CD4-positive, alpha-beta T cell treated with Interleukin-15 for 1 hour (primary cell): ENCODE measurements around the gene RPL6.
"Not testable (repeated sequence)": the region's sequence is repeated elsewhere in the genome, so short reads cannot be mapped to it uniquely, and the experiment has no call there.

ENCODE experiments used
- DNase-seq: peaks from one replicate; pipeline ENCODE4 v3.0.0-alpha.2; 2020

The RPL6 gene

DNA sequence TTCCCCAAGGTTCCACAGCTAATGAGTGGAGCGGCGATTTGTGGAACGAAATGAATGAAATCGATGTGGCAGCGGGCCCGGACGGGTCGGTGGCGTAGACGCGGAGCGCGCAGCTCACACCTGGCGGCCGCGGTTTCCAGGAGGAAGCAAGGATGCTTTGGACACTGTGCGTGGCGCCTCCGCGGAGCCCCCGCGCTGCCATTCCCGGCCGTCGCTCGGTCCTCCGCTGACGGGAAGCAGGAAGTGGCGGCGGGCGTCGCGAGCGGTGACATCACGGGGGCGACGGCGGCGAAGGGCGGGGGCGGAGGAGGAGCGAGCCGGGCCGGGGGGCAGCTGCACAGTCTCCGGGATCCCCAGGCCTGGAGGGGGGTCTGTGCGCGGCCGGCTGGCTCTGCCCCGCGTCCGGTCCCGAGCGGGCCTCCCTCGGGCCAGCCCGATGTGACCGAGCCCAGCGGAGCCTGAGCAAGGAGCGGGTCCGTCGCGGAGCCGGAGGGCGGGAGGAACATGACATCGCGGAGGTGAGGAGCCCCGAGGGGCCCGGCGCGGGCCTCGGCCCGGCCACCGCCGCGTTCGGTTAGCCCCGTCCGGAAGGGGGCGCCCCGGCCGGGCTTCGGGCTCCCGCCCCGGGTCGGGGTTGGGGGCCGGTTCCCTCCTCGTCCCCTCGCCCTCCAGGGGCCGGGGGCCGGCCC, 9.3 kb upstream of the RPL6 start, which contains the start of gene PTPN11:
Gene PTPN11, plus strand, starts transcription at position 340 of the 689 bp plus-strand sequence. Its CDS starts 165 bp downstream, at position 505.
- DNase-seq, result peak; percentile 86

DNA sequence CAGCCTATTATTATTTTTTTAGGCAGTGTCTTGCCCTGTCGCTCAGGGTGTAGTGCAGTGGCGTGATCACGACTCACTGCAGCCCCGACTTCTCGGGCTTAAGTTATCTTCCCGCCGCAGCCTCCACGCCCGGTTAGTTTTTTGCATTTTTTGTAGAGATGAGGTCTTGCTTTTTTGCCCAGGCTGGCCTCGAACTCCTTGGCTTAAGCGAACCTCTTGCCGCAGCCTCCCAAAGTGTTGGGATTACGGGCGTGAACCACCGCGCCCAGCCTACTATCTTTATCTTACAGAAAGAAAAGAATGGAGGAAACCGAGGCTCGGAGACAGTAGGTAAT, 8.8 kb upstream of the RPL6 start:
- DNase-seq, result no peak

DNA sequence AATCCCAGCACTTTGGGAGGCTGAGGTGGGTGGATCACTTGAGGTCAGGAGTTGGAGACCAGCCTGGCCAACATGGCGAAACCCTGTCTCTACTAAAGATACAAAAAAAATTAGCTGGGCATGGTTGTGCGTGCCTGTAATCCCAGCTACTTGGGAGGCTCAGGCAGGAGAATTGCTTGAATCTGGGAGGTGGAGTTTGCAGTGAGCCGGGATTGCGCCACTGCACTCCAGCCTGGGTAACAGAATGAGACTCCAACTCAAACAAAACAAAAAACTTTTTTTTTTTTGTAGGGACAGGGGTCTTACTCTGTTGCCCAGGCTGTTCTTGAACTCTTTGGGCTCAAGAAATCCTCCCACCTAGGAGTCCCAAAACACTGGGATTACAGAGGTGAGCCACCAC, 6.1 kb upstream of the RPL6 start:
- DNase-seq, result not testable (repeated sequence)

DNA sequence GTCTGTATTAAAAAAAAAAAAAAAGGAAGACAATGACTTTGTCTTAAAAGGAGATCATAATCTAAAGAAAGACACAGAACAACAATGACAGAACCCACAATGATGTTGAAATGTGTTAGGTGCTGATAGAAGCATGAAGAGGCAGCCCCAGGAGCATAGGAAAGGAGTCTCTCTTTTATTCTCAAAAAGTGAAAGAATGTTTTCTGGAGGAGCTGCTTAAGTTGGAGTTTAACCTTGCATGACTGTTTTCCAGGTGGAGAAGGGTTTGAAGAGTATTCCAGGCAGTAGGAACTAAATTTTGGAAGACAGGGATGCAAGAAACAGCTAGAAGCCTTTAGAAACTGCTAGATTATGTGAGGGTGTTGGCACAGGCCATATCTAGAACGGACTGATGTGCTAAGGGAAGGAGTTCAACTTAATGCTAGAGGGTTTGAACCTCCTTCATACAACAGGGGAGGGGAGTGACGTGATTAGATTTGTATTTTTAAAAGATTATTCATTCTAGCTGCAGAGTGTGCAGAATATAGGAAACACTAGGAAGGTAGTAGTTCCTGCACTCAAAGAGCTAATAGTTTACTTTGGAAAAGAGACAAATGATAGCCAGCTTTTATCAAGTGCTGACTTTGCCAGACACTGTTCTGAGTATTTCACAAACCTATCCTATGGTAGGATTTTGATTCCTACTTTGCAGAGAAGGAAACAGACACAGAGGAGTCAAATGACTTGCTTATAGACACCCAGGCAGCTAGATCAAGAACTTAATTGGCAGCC, 4.6 kb upstream of the RPL6 start:
- DNase-seq, result no peak

DNA sequence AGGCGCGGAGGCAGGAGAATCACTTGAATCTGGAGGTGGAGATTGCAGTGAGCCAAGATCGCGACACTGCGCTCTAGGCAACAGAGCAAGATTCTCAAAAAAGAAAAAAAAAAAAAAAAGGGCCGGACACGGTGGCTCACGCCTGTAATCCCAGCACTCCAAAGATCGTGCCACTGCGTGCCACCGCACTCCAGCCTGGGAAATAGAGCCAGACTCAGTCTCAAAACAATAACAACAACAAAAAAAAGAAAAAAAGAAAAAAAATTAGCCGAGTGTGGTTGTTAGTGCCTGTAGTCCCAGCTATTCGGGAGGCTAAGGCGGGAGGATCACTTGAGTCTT, 470 bp upstream of the RPL6 start:
- no peak for DNase-seq

DNA sequence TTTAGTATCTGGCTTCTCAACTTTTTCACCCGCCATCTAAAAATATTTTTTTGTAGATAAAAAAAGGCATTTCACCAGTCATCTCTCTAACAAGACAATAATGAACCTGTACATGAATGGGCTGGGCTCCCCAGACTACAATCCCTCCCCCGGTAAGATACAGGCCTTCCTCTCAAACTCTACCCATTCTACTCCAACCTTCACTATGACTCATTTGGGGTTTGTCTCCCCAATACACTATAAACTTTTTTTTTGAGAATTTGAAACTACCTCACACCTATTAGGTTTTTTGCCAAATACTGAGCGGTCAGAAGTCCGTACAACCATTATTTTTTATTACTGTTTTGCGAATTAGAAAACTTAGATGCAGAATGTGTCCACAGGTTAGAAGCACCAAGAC, 784 bp downstream of the RPL6 start:
- DNase-seq, result peak; percentile 20

DNA sequence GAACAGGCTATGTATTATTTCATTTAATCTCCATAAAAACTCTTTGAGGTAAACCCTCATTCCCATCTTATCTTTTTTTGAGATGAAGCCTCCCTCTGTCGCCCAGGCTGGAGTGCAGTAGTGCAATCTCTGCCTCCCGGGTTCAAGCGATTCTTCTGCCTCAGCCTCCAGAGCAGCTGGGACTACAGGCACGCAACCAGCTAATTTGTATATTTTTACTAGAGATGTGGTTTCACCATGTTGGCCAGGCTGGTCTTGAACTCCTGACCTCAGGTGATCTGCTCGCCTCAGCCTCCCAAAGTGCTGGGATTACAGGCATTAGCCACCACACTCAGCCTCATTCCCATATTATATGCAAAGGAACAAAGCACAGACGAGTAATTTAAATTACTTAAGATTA, 1.7 kb downstream of the RPL6 start:
- not testable (repeated sequence) for DNase-seq

DNA sequence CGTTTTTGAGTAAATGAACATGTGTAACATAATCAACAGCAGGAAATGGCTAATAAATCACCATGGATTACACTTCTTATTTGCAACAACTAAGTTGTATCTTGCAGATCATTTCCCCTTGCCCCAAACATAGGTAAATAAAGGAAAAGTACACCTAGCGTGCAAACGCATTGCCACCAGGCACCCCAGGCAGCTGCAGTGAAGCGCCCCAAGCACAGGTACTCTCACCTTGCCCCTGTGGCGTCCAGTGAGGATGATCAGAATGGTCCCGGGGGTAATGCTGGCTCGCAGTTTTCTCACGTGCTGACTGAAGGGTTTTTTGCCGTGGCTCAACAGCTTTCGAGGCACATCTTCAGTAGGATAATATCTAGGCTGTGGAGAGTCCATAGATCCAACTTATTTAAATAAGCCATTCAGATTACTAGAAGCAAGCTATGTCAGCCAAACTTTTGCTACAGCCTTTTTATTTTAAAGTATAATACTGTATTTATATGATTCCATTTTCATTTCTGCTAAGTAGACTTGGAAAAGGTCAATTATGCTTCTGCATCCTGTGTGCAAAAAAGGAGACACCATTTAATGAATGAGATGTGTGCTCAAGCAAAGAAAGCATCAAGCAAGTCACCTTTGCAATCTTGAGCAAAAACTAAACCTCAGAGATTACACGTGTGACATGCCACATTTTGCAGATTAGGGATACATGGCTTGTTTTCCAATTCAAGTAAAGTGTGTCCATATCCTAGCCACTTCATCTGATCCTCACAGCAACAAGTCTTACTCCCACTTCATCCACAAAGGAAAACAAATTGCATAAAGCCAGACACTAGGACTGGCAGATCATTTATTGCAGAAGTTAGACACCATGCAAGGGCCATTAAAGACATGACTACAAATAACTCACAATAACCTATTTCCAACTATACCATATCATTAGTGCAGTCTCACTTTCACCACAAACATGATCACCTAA, 2.6 kb downstream of the RPL6 start:
- DNase-seq, result no peak

DNA sequence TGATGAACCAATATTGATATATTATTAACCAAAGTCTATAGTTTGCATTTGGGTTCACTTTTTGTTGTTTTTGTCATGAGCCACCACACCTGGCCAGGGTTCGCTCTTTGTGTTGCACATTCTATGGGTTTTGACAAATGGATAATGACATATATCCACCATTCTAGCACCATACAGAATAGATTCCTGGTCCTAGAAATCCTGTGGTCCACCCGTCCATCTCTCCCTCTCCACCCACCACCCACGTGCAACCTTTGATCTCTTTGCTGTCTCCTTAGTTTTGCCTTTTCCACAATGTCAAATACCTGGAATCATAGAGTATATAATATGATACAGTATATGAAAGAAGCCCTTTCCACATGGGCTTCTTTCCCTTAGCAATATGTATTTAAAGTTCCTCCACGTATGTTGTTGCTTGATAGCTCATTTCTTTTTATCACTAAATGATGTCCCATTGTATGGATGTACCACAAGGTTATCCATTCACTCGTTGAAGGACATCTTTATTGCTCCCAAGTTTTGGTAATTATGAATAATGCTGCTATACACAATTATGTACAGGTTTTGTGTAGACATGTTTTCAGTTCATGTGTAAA, 7.4 kb downstream of the RPL6 start:
- DNase-seq, result no peak

DNA sequence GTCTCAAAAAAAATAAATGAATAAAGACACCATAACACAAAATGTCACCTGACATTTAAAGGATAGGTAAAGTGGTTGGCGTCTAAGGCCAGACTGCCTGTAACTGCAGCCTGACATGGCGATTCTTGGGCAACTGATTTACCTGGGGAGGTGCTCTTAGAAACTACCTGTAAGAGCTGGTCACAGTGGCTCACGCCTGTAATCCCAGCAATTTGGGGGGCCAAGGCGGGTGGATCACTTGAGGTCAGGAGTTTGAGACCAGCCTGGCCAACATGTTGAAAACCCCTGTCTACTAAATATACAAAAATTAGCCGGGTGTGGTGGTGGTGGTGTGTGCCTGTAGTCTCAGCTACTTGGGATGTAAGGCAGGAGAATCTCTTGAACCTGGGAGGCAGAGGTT, 8.4 kb downstream of the RPL6 start:
- no peak for DNase-seq

DNA sequence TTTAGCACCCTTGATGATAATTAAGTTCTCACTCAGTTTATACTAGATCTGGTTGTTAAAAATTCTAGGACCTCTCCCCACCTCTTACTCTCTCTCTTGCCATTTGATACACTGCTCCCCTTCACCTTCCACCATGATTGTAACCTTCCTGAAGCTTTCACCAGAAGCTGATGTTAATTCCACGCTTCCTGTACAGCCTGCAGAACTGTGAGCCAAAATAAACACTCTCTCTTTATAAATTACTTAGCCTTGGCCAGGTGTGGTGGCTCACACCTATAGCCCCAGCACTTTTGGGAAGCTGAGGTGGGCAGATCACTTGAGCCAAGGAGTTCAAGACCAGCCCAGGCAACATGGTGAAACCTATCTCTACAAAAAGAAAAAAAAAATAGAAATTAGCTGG, 16.1 kb downstream of the RPL6 start:
- no peak for DNase-seq

DNA sequence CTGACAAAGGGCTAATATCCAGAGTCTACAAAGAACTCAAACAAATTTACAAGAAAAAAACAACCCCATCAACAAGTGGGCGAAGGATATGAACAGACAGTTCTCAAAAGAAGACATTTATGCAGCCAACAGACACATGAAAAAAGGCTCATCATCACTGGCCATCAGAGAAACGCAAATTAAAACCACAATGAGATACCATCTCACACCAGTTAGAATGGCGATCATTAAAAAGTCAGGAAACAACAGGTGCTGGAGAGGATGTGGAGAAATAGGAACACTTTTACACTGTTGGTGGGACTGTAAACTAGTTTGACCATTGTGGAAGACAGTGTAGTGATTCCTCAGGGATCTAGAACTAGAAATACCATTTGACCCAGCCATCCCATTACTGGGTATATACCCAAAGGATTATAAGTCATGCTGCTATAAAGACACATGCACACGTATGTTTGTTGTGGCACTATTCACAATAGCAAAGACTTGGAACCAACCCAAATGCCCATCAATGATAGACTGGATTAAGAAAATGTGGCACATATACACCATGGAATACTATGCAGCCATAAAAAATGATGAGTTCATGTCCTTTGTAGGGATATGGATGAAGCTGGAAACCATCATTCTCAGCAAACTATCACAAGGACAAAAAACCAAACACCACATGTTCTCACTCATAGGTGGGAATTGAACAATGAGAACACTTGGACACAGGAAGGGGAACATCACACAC, 19.3 kb downstream of the RPL6 start:
- DNase-seq, result not testable (repeated sequence)

DNA sequence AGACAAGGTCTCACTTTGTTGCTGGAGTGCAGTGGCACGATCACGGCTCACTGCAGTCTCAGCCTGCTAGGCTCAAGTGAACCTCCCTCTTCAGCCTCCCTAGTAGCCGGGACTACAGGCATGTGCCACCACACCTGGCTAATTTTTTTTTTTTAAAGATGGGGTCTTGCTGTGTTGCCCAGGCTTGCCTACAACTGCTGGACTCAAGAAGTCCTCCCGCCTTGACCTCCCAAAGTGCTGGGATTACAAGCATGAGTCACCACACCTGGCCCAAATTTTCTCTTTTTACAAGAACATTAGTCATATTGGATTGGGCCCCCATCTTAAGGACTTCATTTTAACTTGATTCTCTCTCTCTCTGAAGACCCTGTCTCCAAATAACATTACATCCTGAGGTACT, 20.2 kb downstream of the RPL6 start:
- no peak for DNase-seq

DNA sequence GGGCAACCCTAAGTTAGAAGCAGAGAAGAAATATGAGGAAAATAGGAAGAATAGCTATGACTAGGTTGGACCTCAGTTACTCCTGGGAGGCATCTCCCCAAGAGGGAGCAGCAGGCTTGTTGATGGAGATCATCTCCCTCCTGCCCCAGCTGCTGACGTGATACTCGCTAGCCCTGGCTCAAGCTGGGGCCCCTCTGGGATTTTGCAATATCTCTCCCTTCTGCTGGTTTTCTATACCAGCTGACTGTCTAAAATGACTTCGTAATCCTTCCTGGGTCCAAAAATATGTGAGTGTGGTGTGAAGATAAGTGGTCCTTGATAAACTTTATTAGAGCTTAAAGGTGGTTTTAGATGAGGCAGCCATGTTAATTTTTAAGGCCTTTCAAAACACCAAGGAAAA, 22.7 kb downstream of the RPL6 start:
- no peak for DNase-seq

DNA sequence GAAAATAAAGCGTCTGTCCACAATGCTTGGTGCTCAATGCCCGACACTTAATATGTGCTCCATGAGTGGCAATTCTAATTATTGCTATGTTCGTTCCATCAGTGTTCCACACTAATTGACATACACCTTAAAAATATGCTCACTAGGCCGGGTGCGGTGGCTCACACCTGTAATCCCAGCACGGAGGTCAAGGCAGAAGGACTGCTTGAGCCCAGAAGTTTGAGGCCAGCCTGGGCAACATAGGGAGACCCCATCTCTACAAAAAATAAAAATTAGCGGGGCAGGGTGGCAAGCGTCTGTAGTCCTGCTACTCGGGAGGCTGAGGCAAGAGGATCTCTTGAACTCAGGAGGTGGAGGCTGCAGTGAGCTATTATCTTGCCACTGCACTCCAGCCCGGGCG, 26.5 kb downstream of the RPL6 start:
- no peak for DNase-seq

DNA sequence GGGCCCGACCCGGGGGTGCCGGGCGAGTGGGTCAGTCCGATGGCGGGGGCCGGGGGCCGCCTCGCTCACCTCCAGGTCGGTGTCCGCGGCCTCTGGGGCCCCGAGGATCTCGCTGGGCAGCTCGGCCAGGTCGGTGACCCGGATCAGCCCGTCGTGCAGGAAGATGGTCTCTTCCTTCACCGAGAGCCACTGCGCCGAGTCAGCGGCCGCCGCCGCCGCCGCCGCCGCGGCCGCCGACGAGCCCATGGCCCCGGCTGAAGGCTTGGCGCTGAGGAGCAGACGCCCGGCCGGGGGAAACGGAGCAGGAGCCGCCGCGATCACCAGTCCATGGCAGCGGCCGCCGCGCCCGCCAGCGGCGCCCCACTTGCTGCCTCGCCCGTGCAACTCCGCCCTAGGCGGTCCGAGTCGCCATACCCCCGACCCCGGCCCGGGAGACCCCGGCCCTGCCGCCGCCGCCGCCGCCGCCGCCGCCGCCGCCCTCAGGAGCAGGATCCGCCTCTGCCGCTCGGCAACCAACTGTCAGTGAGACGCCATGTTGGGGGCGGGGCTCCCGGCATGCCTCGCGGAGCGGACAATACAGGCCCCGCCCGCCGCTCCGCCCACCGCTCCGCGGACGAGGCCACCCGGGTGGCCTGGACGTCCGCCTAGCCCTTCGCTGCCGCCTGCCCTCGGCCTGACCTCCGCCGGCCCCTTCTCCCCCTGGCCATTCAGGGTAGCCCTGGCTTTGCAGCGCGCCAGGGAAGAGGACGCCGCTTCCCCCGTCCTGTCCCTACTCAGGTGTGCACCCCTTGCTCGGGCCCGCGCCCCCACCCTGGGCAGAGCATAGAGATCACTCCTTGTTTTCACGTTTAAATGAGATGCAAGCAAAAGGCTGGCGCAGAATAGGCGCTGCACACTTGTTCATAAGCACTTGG, 27.3 kb downstream of the RPL6 start, which contains the start of gene HECTD4:
Gene HECTD4, minus strand, starts transcription at position 549 of the 914 bp plus-strand sequence. Its CDS starts 303 bp downstream, at position 246.
- peak; percentile 88 for DNase-seq

DNA sequence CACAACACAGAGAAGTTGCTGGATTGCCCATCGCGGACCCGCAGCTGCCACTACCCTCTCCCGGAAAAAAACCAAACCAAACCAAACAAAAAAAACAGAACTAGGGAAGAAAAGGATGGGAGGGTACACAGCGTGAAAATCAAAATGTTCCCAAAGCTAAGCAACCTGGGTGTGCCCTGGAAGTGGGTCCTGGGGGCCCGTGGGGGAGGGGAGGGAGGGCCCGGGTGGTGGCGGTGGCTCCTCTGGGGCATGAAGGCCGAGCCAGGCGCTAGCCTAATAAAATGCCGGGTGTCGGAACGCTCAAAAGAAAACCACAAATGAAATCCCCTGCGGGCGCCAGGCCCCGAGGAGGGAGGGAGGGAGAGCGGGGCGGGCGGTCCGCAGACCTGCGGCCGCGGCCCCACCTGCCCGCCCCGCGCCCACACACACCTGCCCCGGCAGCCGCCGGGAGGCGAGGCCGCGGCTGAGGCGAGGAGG, 28.0 kb downstream of the RPL6 start:
- DNase-seq, result peak; percentile 33

DNA sequence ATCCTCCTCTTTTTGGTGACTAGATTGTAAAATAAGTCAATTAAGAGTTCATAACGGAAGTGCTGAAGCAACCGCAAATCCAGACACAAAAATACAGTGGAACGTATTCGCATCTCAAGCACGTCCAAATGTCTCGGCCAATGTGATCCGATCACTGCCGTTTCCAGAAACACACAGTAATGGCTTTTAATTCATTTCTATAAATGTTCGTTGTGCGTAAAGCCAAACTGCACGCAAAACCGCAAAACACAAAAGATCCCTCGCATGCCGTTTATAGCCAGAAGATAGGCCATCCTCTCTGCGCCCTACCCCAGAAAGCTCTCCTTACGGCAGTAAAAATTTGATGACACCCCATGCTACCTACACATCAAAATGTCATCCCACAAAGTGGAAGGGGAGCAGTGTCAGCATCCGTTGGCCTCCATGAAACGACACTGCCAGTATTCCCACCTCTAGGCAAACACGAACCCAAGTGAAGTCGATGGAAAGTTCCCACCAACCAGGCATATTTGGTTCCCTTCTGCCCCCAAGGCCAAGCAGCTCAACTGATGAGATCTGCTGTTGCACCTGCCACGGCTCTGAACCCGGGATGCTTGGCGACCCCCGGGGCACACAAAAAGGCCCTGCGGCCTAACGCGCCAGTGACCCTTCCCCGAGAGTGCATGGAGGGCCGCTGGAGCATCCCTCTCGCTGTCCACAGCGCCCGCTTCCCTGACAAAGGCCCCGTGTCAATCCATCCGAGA, 28.6 kb downstream of the RPL6 start:
- no peak for DNase-seq

DNA sequence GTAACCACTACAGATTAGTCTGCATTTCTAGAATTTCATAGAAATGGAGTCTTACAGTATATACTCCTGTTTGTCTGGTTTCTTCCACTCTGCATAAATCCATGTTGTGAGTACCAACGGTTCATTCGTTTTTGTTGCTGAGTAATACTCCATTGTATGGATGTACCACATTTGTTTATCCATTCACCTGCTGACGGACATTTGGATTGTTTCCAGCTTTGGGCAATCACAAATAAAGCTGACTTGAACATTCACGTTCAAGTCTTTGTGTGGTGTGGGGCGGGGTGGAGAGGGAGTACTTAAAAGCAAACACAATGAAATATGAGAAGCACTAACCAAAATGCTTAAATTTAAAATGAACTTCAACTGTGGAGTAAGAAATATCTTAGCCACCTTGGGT, 34.3 kb downstream of the RPL6 start:
- no peak for DNase-seq

DNA sequence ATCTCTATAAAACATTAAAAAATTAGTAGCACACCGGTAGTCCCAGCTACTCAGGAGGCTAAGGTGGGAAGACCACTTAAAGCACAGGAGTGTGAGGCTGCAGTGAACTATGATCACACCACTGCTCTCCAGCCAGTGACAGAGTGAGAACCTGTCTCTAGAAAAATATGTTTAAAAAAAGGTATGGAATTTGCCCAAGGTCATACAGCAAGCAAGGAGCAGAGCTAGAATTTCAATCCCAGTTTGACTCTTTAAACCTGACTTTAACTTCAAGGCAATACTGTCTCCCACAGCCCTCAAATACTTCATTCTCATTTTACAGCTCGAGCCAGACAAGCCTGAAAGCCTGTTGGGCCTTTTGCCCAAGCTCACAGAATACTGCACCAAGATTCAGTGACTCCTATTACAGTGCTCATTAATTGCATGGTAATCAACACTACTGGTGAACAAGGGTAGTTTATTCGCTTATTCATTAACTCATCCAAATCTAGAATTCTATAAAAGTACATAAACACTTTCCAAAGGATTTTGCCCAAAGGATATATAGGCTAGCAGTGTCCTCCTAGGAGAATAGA, 35.2 kb downstream of the RPL6 start:
- no peak for DNase-seq
